Stimulated activated CD8-positive, alpha-beta memory T cell treated with anti-CD3 and anti-CD28 coated beads, Interleukin-7, amount 100 ng/mL, for 24 hours (primary cell): ENCODE results near the gene LHX3.
A peak's percentile ranks its signal among the peaks of the same experiment; 100 is the strongest.

Source experiments
- DNase-seq: peaks from one replicate; pipeline ENCODE4 v3.0.0-alpha.2; 2020; ENCODE audit warnings: low read depth

LHX3 gene

GRCh38 chr9:136204838-136205706 is at the start of gene LHX3:
Gene LHX3 (minus strand): TSS chr9:136205128. CDS start chr9:136205012, 116 bp downstream.
- no peak for DNase-seq

GRCh38 chr9:136253246-136254130 is 48.6 kb upstream of the LHX3 start:
- DNase-seq, result no peak

- no peak for DNase-seq
Measured at GRCh38 chr9:136252846-136253245, 47.9 kb upstream of the LHX3 start.

GRCh38 chr9:136252281-136252680 is 47.4 kb upstream of the LHX3 start:
- no peak for DNase-seq

GRCh38 chr9:136251264-136252115 is 46.6 kb upstream of the LHX3 start:
- no peak for DNase-seq

GRCh38 chr9:136250676-136251075 is 45.7 kb upstream of the LHX3 start:
- no peak for DNase-seq

GRCh38 chr9:136249877-136250559 is 45.1 kb upstream of the LHX3 start:
- no peak for DNase-seq

- no peak for DNase-seq
Measured at GRCh38 chr9:136248951-136249876, 44.3 kb upstream of the LHX3 start.

GRCh38 chr9:136247947-136248637 is 43.2 kb upstream of the LHX3 start:
- no peak for DNase-seq

- no peak for DNase-seq
Measured at GRCh38 chr9:136247551-136247916, 42.6 kb upstream of the LHX3 start.

GRCh38 chr9:136246849-136247550 is 42.1 kb upstream of the LHX3 start:
- DNase-seq, result no peak

GRCh38 chr9:136245219-136246150 is 40.6 kb upstream of the LHX3 start, which contains the start of gene QSOX2:
Gene QSOX2 (minus strand): TSS chr9:136245812. CDS start chr9:136245803, 9 bp downstream.
- DNase-seq, result peak; percentile 59

GRCh38 chr9:136244969-136245218 is 40.0 kb upstream of the LHX3 start:
- no peak for DNase-seq

- no peak for DNase-seq
Measured at GRCh38 chr9:136244122-136244968, 39.4 kb upstream of the LHX3 start.

- DNase-seq, result no peak
Measured at GRCh38 chr9:136243631-136244030, 38.7 kb upstream of the LHX3 start.

GRCh38 chr9:136242918-136243525 is 38.1 kb upstream of the LHX3 start:
- DNase-seq, result no peak

- DNase-seq, result no peak
Measured at GRCh38 chr9:136242248-136242647, 37.3 kb upstream of the LHX3 start.
